MM.1S (cell line): ENCODE data around the gene NBEA.

Source experiments
- DNase-seq: peaks from one replicate; pipeline ENCODE4 v3.0.0-alpha.2; 2015
- H2AFZ ChIP-seq: fragments of 300-600 bp; sonication (generic); 2 replicates; pipeline ENCODE4 v1.6.0; 2016; ENCODE audit warnings: antibody characterized with exemption, low read length
- H3F3A ChIP-seq: fragments of 300-600 bp; sonication (generic); 2 replicates; pipeline ENCODE4 v1.6.1; 2016; ENCODE audit warnings: mild to moderate bottlenecking, antibody characterized with exemption, low read length, moderate library complexity, mixed read lengths; ENCODE audit not compliant: insufficient read depth
- H3K27ac ChIP-seq: fragments of 300-600 bp; sonication (generic); 2 replicates; pipeline ENCODE4 v1.5.1; 2016; ENCODE audit warnings: mild to moderate bottlenecking, low read length
- H3K27me3 ChIP-seq: fragments of 300-600 bp; sonication (generic); replicated peaks from 2 replicates; pipeline ENCODE4 v1.6.0; 2016; ENCODE audit warnings: low read length; ENCODE audit not compliant: insufficient read depth
- H3K36me3 ChIP-seq: fragments of 300-600 bp; sonication (generic); replicated peaks from 2 replicates; pipeline ENCODE4 v1.6.1; 2016; ENCODE audit warnings: mild to moderate bottlenecking, low read length, mixed read lengths; ENCODE audit not compliant: insufficient read depth
- H3K4me1 ChIP-seq: fragments of 300-600 bp; sonication (generic); 2 replicates; pipeline ENCODE4 v1.6.1; 2016; ENCODE audit warnings: low read length, mixed read lengths
- H3K4me2 ChIP-seq: fragments of 300-600 bp; sonication (generic); 2 replicates; pipeline ENCODE4 v1.6.0; 2016; ENCODE audit warnings: low read depth, low read length
- H3K4me3 ChIP-seq: fragments of 300-600 bp; sonication (generic); 2 replicates; pipeline ENCODE4 v1.5.1; 2016; ENCODE audit warnings: low read length, mixed read lengths
- H3K79me2 ChIP-seq: fragments of 300-600 bp; sonication (generic); 2 replicates; pipeline ENCODE4 v1.6.1; 2016; ENCODE audit warnings: mixed run types, low read length, mixed read lengths
- H3K9ac ChIP-seq: fragments of 300-600 bp; sonication (generic); 2 replicates; pipeline ENCODE4 v1.6.1; 2016; ENCODE audit warnings: low read length, mixed read lengths
- H3K9me2 ChIP-seq: fragments of 300-600 bp; sonication (generic); replicated peaks from 2 replicates; pipeline ENCODE4 v1.6.1; 2016; ENCODE audit warnings: mild to moderate bottlenecking, low read length, mixed read lengths; ENCODE audit not compliant: insufficient read depth
- H3K9me3 ChIP-seq: fragments of 300-600 bp; sonication (generic); replicated peaks from 2 replicates; pipeline ENCODE4 v1.6.1; 2016; ENCODE audit warnings: mild to moderate bottlenecking, low read length, mixed read lengths; ENCODE audit not compliant: insufficient read depth
- H4K20me1 ChIP-seq: fragments of 300-600 bp; sonication (generic); 2 replicates; pipeline ENCODE4 v1.6.1; 2016; ENCODE audit warnings: mild to moderate bottlenecking, low read length, moderate library complexity, mixed read lengths; ENCODE audit not compliant: insufficient read depth
- CTCF ChIP-seq: fragments of 300-600 bp; sonication (generic); IDR thresholded peaks from 2 replicates; pipeline ENCODE4 v1.5.1; 2016; ENCODE audit warnings: antibody characterized with exemption, low read length, mixed read lengths
- EZH2 ChIP-seq: fragments of 300-600 bp; sonication (generic); optimal IDR thresholded peaks from 2 replicates; pipeline ENCODE3; 2017; ENCODE audit warnings: low read depth, mild to moderate bottlenecking, antibody characterized with exemption, low read length, mixed read lengths
- EZH2phosphoT487 ChIP-seq: fragments of 300-600 bp; sonication (generic); IDR thresholded peaks from 2 replicates; pipeline ENCODE4 v1.6.1; 2018; ENCODE audit warnings: antibody characterized with exemption, low read length

NBEA gene

GRCh38 chr13:35474496-35475211, 532.6 kb downstream of the NBEA start:
- no peaks in the 10 kb centered on the region for H3K36me3 ChIP-seq
- no peaks in the 10 kb centered on the region for H3K79me2 ChIP-seq
- H3K9me3 ChIP-seq: no peaks in the 10 kb centered on the region
- no peak for DNase-seq
- no peaks in the 10 kb centered on the region for H3K9me2 ChIP-seq
- H3K27me3 ChIP-seq: no peaks in the 10 kb centered on the region
- no peak overlapping the region for H3K27ac ChIP-seq
- H3K4me3 ChIP-seq: peak overlapping the region; percentile 65
- H3K4me2 ChIP-seq: peak overlapping the region; percentile 62; the same call in 1 of the 2 replicates
- TF ChIP-seq EZH2phosphoT487 (no peak), CTCF (no peak), EZH2 (no peak)
- no peak overlapping the region; the same call in 1 of the 2 replicates for H2AFZ ChIP-seq
- no peaks in the 10 kb centered on the region for H3F3A ChIP-seq
- no peak overlapping the region for H3K9ac ChIP-seq
- no peaks in the 10 kb centered on the region for H4K20me1 ChIP-seq
- H3K4me1 ChIP-seq: no peaks in the 10 kb centered on the region

- H2AFZ ChIP-seq: peak overlapping the region; percentile 70
- no peaks in the 10 kb centered on the region for H4K20me1 ChIP-seq
- peak; percentile 65 for DNase-seq
- no peaks in the 10 kb centered on the region for H3K4me1 ChIP-seq
- peak overlapping the region; percentile 65 for H3K4me3 ChIP-seq
- TF ChIP-seq CTCF (no peak), EZH2phosphoT487 (no peak), EZH2 (no peak)
- peak overlapping the region; percentile 20; the same call in 1 of the 2 replicates for H3K9ac ChIP-seq
- H3K79me2 ChIP-seq: no peaks in the 10 kb centered on the region
- H3F3A ChIP-seq: no peaks in the 10 kb centered on the region
- no peaks in the 10 kb centered on the region for H3K9me3 ChIP-seq
- no peaks in the 10 kb centered on the region for H3K27me3 ChIP-seq
- no peaks in the 10 kb centered on the region for H3K9me2 ChIP-seq
- no peak overlapping the region for H3K27ac ChIP-seq
- peak overlapping the region; percentile 62; the same call in 1 of the 2 replicates for H3K4me2 ChIP-seq
- H3K36me3 ChIP-seq: no peaks in the 10 kb centered on the region
Observed at GRCh38 chr13:35475212-35475959, 533.3 kb downstream of the NBEA start.

- H3K27me3 ChIP-seq: no peaks in the 10 kb centered on the region
- peak within 1 kb of the TSS; percentile 70 for H2AFZ ChIP-seq
- peak within 1 kb of the TSS; percentile 20; the same call in 1 of the 2 replicates for H3K9ac ChIP-seq
- peak within 1 kb of the TSS; percentile 62; the same call in 1 of the 2 replicates for H3K4me2 ChIP-seq
- H3K27ac ChIP-seq: no peak within 1 kb of the TSS
- no peaks in the 10 kb centered on the region for H4K20me1 ChIP-seq
- H3K4me1 ChIP-seq: no peaks in the 10 kb centered on the region
- H3K4me3 ChIP-seq: peak within 1 kb of the TSS; percentile 65
- no peaks in the 10 kb centered on the region for H3F3A ChIP-seq
- H3K79me2 ChIP-seq: no peaks in the 10 kb centered on the region
- H3K9me3 ChIP-seq: no peaks in the 10 kb centered on the region
- DNase-seq: no peak
- no peaks in the 10 kb centered on the region for H3K9me2 ChIP-seq
- H3K36me3 ChIP-seq: no peaks in the 10 kb centered on the region
- TF ChIP-seq CTCF (no peak), EZH2 (no peak), EZH2phosphoT487 (no peak)
Observed at GRCh38 chr13:35475960-35476943, 534.2 kb downstream of the NBEA start, which contains the start of gene MAB21L1. Gene MAB21L1 (minus strand): TSS chr13:35476689. CDS start chr13:35476138, 551 bp downstream.
